ENCODE results near the gene FYN. TPM values are rescaled to one million over a fixed set of nuclear protein-coding genes. Genes with fewer than 3 reads are reported as not detected.

The FYN gene
- total RNA-seq, 4 donors from 2014 or later, result 55.3 to 249 (median 74.3) TPM

- Histone ChIP-seq H3K27me3 (no peaks in the 10 kb centered on the region), H3K27ac (peak overlapping the region; percentile 0 to 45 (median 8)), H3K4me1 (peaks cover 0 to 7% (median 0%) of the 10 kb centered on the region in 4 donors), H3K9me3 (no peaks in the 10 kb centered on the region), H3K36me3 (no peaks in the 10 kb centered on the region), H3K4me3 (no peak overlapping the region)
- no peak for DNase-seq
- TF ChIP-seq POLR2A (IDR thresholded peaks at IDR 0.05), result no peak
- TF ChIP-seq, protein P1, sequence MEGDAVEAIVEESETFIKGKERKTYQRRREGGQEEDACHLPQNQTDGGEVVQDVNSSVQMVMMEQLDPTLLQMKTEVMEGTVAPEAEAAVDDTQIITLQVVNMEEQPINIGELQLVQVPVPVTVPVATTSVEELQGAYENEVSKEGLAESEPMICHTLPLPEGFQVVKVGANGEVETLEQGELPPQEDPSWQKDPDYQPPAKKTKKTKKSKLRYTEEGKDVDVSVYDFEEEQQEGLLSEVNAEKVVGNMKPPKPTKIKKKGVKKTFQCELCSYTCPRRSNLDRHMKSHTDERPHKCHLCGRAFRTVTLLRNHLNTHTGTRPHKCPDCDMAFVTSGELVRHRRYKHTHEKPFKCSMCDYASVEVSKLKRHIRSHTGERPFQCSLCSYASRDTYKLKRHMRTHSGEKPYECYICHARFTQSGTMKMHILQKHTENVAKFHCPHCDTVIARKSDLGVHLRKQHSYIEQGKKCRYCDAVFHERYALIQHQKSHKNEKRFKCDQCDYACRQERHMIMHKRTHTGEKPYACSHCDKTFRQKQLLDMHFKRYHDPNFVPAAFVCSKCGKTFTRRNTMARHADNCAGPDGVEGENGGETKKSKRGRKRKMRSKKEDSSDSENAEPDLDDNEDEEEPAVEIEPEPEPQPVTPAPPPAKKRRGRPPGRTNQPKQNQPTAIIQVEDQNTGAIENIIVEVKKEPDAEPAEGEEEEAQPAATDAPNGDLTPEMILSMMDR (IDR thresholded peaks at IDR 0.05), result no peak
Measured at GRCh38 chr6:111776236-111777221, 96.7 kb downstream of the FYN start.

DNA sequence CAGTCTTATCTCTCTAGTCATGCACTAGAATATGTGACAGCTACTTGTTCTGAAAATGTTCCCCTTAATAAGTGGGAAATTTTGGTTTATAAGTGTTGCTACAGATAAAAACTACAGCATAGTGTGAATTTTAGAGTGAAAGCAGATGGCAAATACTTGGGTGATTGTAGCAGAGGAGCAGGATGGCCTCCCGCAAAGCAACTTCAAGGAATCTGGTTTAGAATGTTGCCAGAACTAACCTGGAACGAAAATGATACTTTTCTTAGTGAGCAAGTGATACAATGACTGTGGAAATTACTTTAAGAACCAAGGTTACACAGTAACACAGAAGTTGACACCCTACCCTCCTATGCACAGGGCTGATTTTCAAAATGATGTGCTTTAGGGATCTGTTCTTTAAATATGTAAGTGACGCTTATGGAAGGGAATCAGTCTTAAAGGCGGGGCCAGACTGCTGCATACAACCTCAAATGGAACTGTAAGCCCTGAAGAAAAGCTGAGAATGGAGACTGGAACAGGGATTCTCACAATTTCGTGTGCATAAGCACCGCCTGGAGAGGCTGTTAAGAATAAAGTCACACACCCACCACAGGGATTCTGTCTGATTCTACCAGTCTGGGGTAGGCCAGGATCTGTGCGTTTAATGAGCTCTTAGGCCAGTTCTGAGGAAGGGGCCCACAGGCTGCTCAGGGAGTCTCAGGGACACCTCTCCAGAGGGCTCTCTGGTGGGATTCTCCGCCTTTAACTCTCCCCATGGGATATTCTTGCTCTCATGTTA lies 97.9 kb downstream of the FYN start:
- peaks cover 0 to 7% (median 0%) of the 10 kb centered on the region in 4 donors for H3K4me1 ChIP-seq
- no peaks in the 10 kb centered on the region for H3K9me3 ChIP-seq
- H3K27ac ChIP-seq, result peak overlapping the region in 2 of 4 donors; percentile 3 to 42
- no peaks in the 10 kb centered on the region for H3K27me3 ChIP-seq
- H3K36me3 ChIP-seq, result no peaks in the 10 kb centered on the region
- no peak for DNase-seq
- no peak for TF ChIP-seq POLR2A (IDR thresholded peaks at IDR 0.05)
- TF ChIP-seq, protein P1 (IDR thresholded peaks at IDR 0.05), result no peak
- no peak overlapping the region for H3K4me3 ChIP-seq

- TF ChIP-seq POLR2A (IDR thresholded peaks at IDR 0.05), result no peak
- TF ChIP-seq, protein P1 (IDR thresholded peaks at IDR 0.05), result no peak
- Histone ChIP-seq H3K36me3 (no peaks in the 10 kb centered on the region), H3K27ac (peak overlapping the region in 2 of 4 donors; percentile 42 to 48), H3K9me3 (no peaks in the 10 kb centered on the region), H3K27me3 (no peaks in the 10 kb centered on the region), H3K4me3 (no peak overlapping the region), H3K4me1 (peaks cover 0 to 7% (median 0%) of the 10 kb centered on the region in 4 donors)
- no peak for DNase-seq
Measured at GRCh38 chr6:111774346-111774703, 98.9 kb downstream of the FYN start.

DNA sequence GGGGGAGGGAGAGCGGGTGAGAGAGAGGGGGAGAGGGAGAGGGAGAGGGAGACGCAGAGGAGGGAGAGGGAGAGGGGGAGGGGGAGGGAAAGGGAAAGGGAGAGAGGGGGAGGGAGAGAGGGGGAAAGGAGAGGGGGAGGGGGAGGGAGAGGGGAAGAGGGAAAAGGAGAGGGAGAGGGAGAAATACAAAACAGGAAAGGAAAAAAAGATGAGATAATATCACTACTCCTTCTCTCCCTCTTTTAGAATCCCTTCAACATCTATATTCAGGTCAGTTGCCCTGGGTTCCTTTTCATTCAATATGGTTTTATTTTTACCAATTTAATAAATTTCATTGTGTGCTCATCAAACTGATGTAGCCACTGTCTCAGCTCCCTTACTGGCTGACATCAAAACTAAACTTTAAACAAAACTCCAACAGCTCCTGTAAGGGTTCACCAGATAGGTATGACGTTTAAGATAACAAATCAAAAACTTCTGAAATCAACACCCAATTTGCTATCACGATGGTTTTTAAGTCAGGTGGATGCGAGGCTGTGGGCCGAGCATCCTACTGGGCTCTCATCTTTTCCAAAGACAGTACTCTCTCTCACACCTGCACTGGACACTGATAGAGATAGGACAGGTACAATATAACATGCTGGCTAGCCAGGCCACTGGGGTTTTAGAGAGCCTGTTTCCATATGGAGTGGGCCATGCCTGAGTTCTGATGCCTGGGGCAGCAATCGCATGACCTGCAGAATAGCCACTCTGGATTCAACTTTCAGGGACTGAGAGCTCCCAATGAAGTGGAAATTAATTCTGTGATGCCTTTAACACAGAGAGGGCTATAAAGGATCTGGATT lies 99.5 kb downstream of the FYN start:
- DNase-seq, result no peak
- Histone ChIP-seq H3K4me1 (peaks cover 0 to 7% (median 0%) of the 10 kb centered on the region in 4 donors), H3K36me3 (no peaks in the 10 kb centered on the region), H3K4me3 (no peak overlapping the region), H3K27me3 (no peaks in the 10 kb centered on the region), H3K27ac (peak overlapping the region in 2 of 4 donors; percentile 42 to 48), H3K9me3 (no peaks in the 10 kb centered on the region)
- TF ChIP-seq, protein P1 (IDR thresholded peaks at IDR 0.05), result no peak
- TF ChIP-seq POLR2A (IDR thresholded peaks at IDR 0.05), result no peak

DNA sequence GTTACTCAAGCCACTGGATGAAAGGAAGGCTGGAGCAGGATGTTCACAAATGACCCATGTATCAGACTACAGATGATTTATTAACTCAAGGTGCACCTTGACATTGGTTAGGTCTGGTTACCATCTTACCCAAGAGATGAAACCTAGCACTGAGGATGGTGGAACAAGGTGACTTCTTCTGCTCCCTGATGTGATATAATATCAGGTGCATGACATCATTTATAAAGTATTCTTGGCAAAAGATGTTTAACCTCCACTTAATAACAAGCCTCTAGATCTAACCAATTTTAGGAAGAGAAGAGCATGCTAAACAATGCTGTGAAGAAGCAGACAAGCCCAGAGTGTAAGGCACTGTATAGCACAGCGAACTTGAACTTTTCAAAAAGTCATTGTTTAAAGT lies 100.9 kb downstream of the FYN start:
- no peak for DNase-seq
- H3K9me3 ChIP-seq, result no peaks in the 10 kb centered on the region
- no peaks in the 10 kb centered on the region for H3K36me3 ChIP-seq
- TF ChIP-seq, protein P1 (IDR thresholded peaks at IDR 0.05), result no peak
- TF ChIP-seq POLR2A (IDR thresholded peaks at IDR 0.05), result no peak
- peaks cover 0 to 7% (median 0%) of the 10 kb centered on the region in 4 donors for H3K4me1 ChIP-seq
- no peaks in the 10 kb centered on the region for H3K27me3 ChIP-seq
- no peak overlapping the region for H3K27ac ChIP-seq
- H3K4me3 ChIP-seq, result no peak overlapping the region
